Lower lobe of right lung (tissue), 2 donors: ENCODE results near the gene AP1M1. TPM values are rescaled to one million over a fixed set of nuclear protein-coding genes. Genes with fewer than 3 reads are reported as not detected.
"Not testable (repeated sequence)": the region's sequence is repeated elsewhere in the genome, so short reads cannot be mapped to it uniquely, and the experiment has no call there.

Source experiments
- ATAC-seq, 2 donors: fragments of 200-7000 bp; cut with Tn5 transposase; one replicate each; pipeline ENCODE4 v1.9.1; 2020 to 2022; ENCODE audit warnings: mild to moderate bottlenecking in 2 of 2, moderate library complexity in 2 of 2
- DNase-seq: peaks from one replicate; pipeline ENCODE4 v3.0.0-alpha.2; 2020
- H3K27ac ChIP-seq: fragments of 200-600 bp; one replicate; pipeline ENCODE4 v1.8.0; 2022
- H3K27me3 ChIP-seq: fragments of 200-600 bp; one replicate; pipeline ENCODE4 v1.8.0; 2022; ENCODE audit warnings: low read depth
- H3K36me3 ChIP-seq: fragments of 200-600 bp; one replicate; pipeline ENCODE4 v1.8.0; 2022; ENCODE audit warnings: mild to moderate bottlenecking
- H3K4me1 ChIP-seq: fragments of 200-600 bp; one replicate; pipeline ENCODE4 v1.8.0; 2022
- H3K4me3 ChIP-seq: fragments of 200-600 bp; one replicate; pipeline ENCODE4 v1.8.0; 2022; ENCODE audit warnings: mild to moderate bottlenecking
- H3K9me3 ChIP-seq: fragments of 200-600 bp; one replicate; pipeline ENCODE4 v1.8.0; 2022
- CTCF ChIP-seq: fragments of 200-600 bp; IDR thresholded peaks from one replicate; pipeline ENCODE4 v1.8.0; 2022; ENCODE audit warnings: antibody characterized with exemption, mild to moderate bottlenecking
- intact Hi-C: fragments of 100-400 bp; cut with DNase I; formaldehyde crosslinking; loops from one replicate; pipeline ENCODE4 v1.11.0; 2022
- total RNA-seq: library from RNA; stranded (reverse); fragmentation: NEBNext Ultra II Directional; extraction: Animal tissue kit (Norgen Biotek cat#: 25700); gene quantifications from one replicate; pipeline ENCODE4 v1.2.1, GENCODE V29; 2021
- donor health status: DM: no; HTN: yes; CAD: no; lungs with severe emphysema.

AP1M1 gene
- total RNA-seq, 1 donor from 2014 or later, result 66.0 TPM

GRCh38 chr19:16274447-16274846 lies 76.7 kb downstream of the AP1M1 start:
- no peak for DNase-seq
- peaks cover 15% of the 10 kb centered on the region for H3K4me1 ChIP-seq
- no peak for ATAC-seq
- no peak for TF ChIP-seq CTCF
- H3K27me3 ChIP-seq, result no peaks in the 10 kb centered on the region
- intact Hi-C loops, result no loop called here
- H3K36me3 ChIP-seq, result no peaks in the 10 kb centered on the region
- H3K9me3 ChIP-seq, result no peaks in the 10 kb centered on the region
- peak overlapping the region; percentile 54 for H3K27ac ChIP-seq
- no peak overlapping the region for H3K4me3 ChIP-seq

GRCh38 chr19:16280306-16280705 lies 82.6 kb downstream of the AP1M1 start:
- no peaks in the 10 kb centered on the region for H3K27me3 ChIP-seq
- DNase-seq (no peak), ATAC-seq (no peak)
- peak overlapping the region; percentile 51 for H3K27ac ChIP-seq
- TF ChIP-seq CTCF, result no peak
- H3K36me3 ChIP-seq, result no peaks in the 10 kb centered on the region
- peaks cover 59% of the 10 kb centered on the region for H3K4me1 ChIP-seq
- H3K9me3 ChIP-seq, result no peaks in the 10 kb centered on the region
- H3K4me3 ChIP-seq, result no peak overlapping the region
- intact Hi-C loops, result no loop called here

- ATAC-seq, result no peak
- H3K4me3 ChIP-seq, result no peak overlapping the region
- DNase-seq, result no peak
- TF ChIP-seq CTCF, result no peak
- no peaks in the 10 kb centered on the region for H3K27me3 ChIP-seq
- no peaks in the 10 kb centered on the region for H3K36me3 ChIP-seq
- H3K27ac ChIP-seq, result peak overlapping the region; percentile 93
- intact Hi-C loops, result no loop called here
- H3K9me3 ChIP-seq, result no peaks in the 10 kb centered on the region
- H3K4me1 ChIP-seq, result peaks cover 72% of the 10 kb centered on the region
Measured at GRCh38 chr19:16281743-16282142, 84.0 kb downstream of the AP1M1 start.

- ATAC-seq, result peak; percentile 77 to 81
- peak overlapping the region; percentile 93 for H3K27ac ChIP-seq
- intact Hi-C loops, result no loop called here
- H3K4me3 ChIP-seq, result peak overlapping the region; percentile 28
- H3K27me3 ChIP-seq, result no peaks in the 10 kb centered on the region
- no peaks in the 10 kb centered on the region for H3K9me3 ChIP-seq
- no peak for TF ChIP-seq CTCF
- no peaks in the 10 kb centered on the region for H3K36me3 ChIP-seq
- H3K4me1 ChIP-seq, result peaks cover 78% of the 10 kb centered on the region
- DNase-seq, result peak; percentile 88
Measured at GRCh38 chr19:16283210-16284061, 85.7 kb downstream of the AP1M1 start.

- intact Hi-C loops, result no loop called here
- Histone ChIP-seq H3K4me1 (peaks cover 70% of the 10 kb centered on the region), H3K4me3 (no peak overlapping the region), H3K27ac (peak overlapping the region; percentile 93), H3K9me3 (no peaks in the 10 kb centered on the region), H3K36me3 (no peaks in the 10 kb centered on the region), H3K27me3 (no peaks in the 10 kb centered on the region)
- no peak for DNase-seq
- TF ChIP-seq CTCF, result no peak
- ATAC-seq, result no peak
Measured at GRCh38 chr19:16284505-16284904, 86.8 kb downstream of the AP1M1 start.

- peak overlapping the region; percentile 93 for H3K27ac ChIP-seq
- DNase-seq, H3K27me3 ChIP-seq, H3K36me3 ChIP-seq, H3K9me3 ChIP-seq, ATAC-seq, H3K4me3 ChIP-seq, intact Hi-C loops: not testable (repeated sequence)
- H3K4me1 ChIP-seq, result peaks cover 64% of the 10 kb centered on the region
Measured at GRCh38 chr19:16285079-16285478, 87.4 kb downstream of the AP1M1 start.
